DOHH2 (cell line): Measurements from ENCODE around the gene CCNL1.

ENCODE experiments used
- EZH2phosphoT487 ChIP-seq: fragments of 200-600 bp; sonication (generic); IDR thresholded peaks from 2 replicates; pipeline ENCODE4 v1.6.1; 2017; ENCODE audit warnings: borderline replicate concordance, mild to moderate bottlenecking, antibody characterized with exemption, low read length, moderate library complexity, mixed read lengths
- TF ChIP-seq, protein P1 (sequence below): fragments of 200-600 bp; sonication (generic); IDR thresholded peaks from one replicate; pipeline ENCODE4 v1.5.1; 2014; ENCODE audit warnings: antibody characterized with exemption, mild to moderate bottlenecking, low read depth, low read length; ENCODE audit not compliant: poor library complexity, severe bottlenecking

DNA sequence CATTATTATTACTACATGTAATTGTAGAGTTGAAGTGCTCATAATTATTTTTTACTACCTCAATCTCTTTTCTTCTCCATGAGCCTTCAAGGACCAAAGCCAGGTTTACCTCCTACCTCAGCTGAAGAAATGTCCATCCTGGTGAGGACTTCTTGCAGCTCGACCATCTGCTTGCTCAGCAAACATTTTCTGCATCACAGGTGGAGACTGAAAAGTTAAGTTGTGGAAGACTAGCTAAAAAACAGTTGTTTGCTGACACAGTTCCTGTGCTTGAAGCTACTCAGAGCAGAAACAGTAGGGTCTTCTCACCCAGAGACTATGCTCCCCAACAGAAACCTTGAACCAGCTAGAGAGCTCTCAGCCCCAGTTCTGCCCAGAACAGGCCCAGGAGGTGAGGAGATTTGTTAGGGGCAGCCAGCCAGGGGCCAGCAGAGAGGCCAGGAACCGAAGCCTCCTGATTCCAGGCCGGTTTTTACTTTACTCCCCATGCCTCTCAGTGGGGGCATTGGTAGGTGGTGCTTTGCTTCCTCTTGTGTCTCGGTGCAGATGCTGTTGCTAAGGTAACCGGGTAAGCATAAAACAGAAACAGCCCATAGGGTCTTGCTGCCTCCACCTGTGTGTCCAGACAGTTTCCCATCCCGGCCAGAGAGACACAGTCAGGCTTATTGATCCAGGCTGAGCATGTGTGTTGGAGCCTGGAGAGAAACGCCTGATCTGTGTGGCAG is 54.9 kb downstream of the CCNL1 start:
- no peak for TF ChIP-seq EZH2phosphoT487
- TF ChIP-seq, protein P1, sequence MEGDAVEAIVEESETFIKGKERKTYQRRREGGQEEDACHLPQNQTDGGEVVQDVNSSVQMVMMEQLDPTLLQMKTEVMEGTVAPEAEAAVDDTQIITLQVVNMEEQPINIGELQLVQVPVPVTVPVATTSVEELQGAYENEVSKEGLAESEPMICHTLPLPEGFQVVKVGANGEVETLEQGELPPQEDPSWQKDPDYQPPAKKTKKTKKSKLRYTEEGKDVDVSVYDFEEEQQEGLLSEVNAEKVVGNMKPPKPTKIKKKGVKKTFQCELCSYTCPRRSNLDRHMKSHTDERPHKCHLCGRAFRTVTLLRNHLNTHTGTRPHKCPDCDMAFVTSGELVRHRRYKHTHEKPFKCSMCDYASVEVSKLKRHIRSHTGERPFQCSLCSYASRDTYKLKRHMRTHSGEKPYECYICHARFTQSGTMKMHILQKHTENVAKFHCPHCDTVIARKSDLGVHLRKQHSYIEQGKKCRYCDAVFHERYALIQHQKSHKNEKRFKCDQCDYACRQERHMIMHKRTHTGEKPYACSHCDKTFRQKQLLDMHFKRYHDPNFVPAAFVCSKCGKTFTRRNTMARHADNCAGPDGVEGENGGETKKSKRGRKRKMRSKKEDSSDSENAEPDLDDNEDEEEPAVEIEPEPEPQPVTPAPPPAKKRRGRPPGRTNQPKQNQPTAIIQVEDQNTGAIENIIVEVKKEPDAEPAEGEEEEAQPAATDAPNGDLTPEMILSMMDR, result no peak
